ENCODE results near the gene C9orf152.

- TF ChIP-seq, protein P1, sequence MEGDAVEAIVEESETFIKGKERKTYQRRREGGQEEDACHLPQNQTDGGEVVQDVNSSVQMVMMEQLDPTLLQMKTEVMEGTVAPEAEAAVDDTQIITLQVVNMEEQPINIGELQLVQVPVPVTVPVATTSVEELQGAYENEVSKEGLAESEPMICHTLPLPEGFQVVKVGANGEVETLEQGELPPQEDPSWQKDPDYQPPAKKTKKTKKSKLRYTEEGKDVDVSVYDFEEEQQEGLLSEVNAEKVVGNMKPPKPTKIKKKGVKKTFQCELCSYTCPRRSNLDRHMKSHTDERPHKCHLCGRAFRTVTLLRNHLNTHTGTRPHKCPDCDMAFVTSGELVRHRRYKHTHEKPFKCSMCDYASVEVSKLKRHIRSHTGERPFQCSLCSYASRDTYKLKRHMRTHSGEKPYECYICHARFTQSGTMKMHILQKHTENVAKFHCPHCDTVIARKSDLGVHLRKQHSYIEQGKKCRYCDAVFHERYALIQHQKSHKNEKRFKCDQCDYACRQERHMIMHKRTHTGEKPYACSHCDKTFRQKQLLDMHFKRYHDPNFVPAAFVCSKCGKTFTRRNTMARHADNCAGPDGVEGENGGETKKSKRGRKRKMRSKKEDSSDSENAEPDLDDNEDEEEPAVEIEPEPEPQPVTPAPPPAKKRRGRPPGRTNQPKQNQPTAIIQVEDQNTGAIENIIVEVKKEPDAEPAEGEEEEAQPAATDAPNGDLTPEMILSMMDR (IDR thresholded peaks at IDR 0.05; ENCODE audit: low read depth, low read length, missing input control), result no peak
- TF ChIP-seq REST (IDR thresholded peaks at IDR 0.05) (no peak), GABPA (IDR thresholded peaks at IDR 0.05 in 1 of 2, conservative IDR thresholded peaks at IDR 0.05 in 1 of 2) (no peak), ZBTB33 (IDR thresholded peaks at IDR 0.05) (no peak), MAX (IDR thresholded peaks at IDR 0.05) (no peak), YY1 (IDR thresholded peaks at IDR 0.05) (no peak), RAD21 (IDR thresholded peaks at IDR 0.05) (no peak), JUND (IDR thresholded peaks at IDR 0.05) (no peak), RXRA (IDR thresholded peaks at IDR 0.05) (no peak), EGR1 (IDR thresholded peaks at IDR 0.05; ENCODE audit: low read depth in 2 of 2) (no peak)
Observed at GRCh38 chr9:110199643-110200042, 8.3 kb downstream of the C9orf152 start.
